Activated CD4-positive, alpha-beta memory T cell treated with anti-CD3 and anti-CD28 coated beads for 36 hours (primary cell): ENCODE results near the gene PPP4R2. TPM values are rescaled to one million over a fixed set of nuclear protein-coding genes. Genes with fewer than 3 reads are reported as not detected.
"Not testable (repeated sequence)": the region's sequence is repeated elsewhere in the genome, so short reads cannot be mapped to it uniquely, and the experiment has no call there.

Experiments used
- CTCF ChIA-PET: fragments of 350-600 bp; sonication (Branson Sonifier 250); formaldehyde crosslinking; loops from one replicate; lab custom pipeline; 2021; ENCODE audit warnings: antibody characterized with exemption, inconsistent platforms; lab: Charles Lee
- POLR2A ChIA-PET: fragments of 350-600 bp; sonication (Branson Sonifier 250); formaldehyde crosslinking; loops from one replicate; lab custom pipeline; 2021; ENCODE audit warnings: antibody characterized with exemption; lab: Charles Lee
- DNase-seq: peaks from one replicate; pipeline ENCODE4 v3.0.0-alpha.2; 2020
- H3K27ac Mint-ChIP-seq: one replicate; pipeline ENCODE4 v1.8.0; 2021; ENCODE audit warnings: mixed read lengths
- H3K27me3 Mint-ChIP-seq: one replicate; pipeline ENCODE4 v1.8.0; 2021; ENCODE audit warnings: mixed read lengths
- H3K36me3 Mint-ChIP-seq: one replicate; pipeline ENCODE4 v1.8.0; 2021; ENCODE audit warnings: mixed read lengths
- H3K4me1 Mint-ChIP-seq: one replicate; pipeline ENCODE4 v1.8.0; 2021; ENCODE audit warnings: low read depth, mixed read lengths
- H3K4me3 Mint-ChIP-seq: one replicate; pipeline ENCODE4 v1.8.0; 2021; ENCODE audit warnings: mild to moderate bottlenecking, mixed read lengths
- H3K9me3 Mint-ChIP-seq: one replicate; pipeline ENCODE4 v1.8.0; 2021; ENCODE audit warnings: mixed read lengths
- intact Hi-C: fragments of 100-400 bp; cut with micrococcal nuclease; formaldehyde crosslinking; loops from one replicate; pipeline ENCODE4 v1.15.1; 2023
- total RNA-seq, 2 experiments: library from RNA; stranded (reverse); gene quantifications; one replicate each; pipeline ENCODE4 v1.2.3, GENCODE V29; 2021

The PPP4R2 gene
- total RNA-seq, 2 experiments from 2014 or later, result 107 to 108 TPM

GRCh38 chr3:73055583-73055982, 59.0 kb downstream of the PPP4R2 start:
- ChIA-PET POLR2A (interaction anchor here (0.5 to 0.7 kb wide), 2 partner anchors 119 to 1071 kb away, joined by 3 to 4 read pairs; no protein-coding TSS in a partner anchor), CTCF (interaction anchor here (0.7 to 4.9 kb wide), 20 partner anchors 9 to 207 kb away, joined by 3 to 69 read pairs (median 6); partner anchors contain the start of genes PPP4R2 and SHQ1)
- intact Hi-C loops, result no loop called here
- no peaks in the 10 kb centered on the region for H3K9me3 Mint-ChIP-seq
- no peak overlapping the region for H3K4me3 Mint-ChIP-seq
- peaks cover 8% of the 10 kb centered on the region for H3K36me3 Mint-ChIP-seq
- DNase-seq, result no peak
- H3K4me1 Mint-ChIP-seq, result peaks cover 26% of the 10 kb centered on the region
- H3K27ac Mint-ChIP-seq, result no peak overlapping the region
- H3K27me3 Mint-ChIP-seq, result no peaks in the 10 kb centered on the region

DNA sequence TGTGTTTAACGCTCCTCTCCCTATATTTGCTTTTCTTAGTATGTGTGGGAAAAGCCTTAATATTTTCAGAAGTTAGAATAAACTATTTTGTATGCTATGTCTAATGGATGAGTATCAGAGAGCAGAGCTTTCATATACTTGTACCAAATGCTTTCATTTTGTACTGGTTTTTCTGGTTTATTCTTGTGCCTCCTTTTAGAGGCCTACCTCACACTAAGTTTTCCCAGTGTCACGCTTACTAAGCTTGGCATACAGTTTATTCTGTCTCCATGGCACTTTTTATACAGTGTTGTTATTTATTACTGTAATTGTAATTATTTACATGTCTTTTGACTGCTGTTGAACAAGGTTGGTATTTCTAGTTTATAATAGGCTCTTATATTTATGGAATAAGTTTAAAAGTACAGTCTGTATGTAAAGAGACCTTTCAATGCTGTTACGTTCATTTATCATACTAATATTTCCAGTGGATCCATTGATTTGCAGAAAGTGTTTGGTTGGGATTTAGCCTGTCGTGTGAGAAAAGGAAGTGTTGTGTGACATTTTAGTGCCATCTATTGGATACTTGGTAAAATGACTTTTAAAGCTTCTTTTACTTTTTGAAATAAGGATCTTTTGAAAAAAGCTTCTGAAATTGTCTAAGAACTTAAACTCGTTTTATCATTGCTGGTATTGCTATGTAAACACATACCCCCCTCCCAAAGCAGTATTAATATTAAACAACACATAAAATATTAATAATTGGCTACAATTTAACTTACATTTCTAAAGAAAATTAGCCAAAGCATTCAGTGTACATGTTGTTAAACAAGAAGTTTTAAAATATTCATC, 59.6 kb downstream of the PPP4R2 start:
- H3K27ac Mint-ChIP-seq, result no peak overlapping the region
- ChIA-PET POLR2A (interaction anchor here (0.5 to 1.0 kb wide), 4 partner anchors 110 to 1071 kb away, joined by 3 to 4 read pairs (median 4); no protein-coding TSS in a partner anchor), CTCF (interaction anchor here (0.6 to 4.9 kb wide), 39 partner anchors 10 to 208 kb away, joined by 3 to 69 read pairs (median 5); partner anchors contain the start of genes PPP4R2 and SHQ1)
- H3K4me1 Mint-ChIP-seq, result peaks cover 26% of the 10 kb centered on the region
- H3K27me3 Mint-ChIP-seq, result no peaks in the 10 kb centered on the region
- H3K4me3 Mint-ChIP-seq, result no peak overlapping the region
- no peak for DNase-seq
- H3K36me3 Mint-ChIP-seq, result peaks cover 7% of the 10 kb centered on the region
- intact Hi-C loops, result loop anchor here (1.0 kb wide), 2 partner anchors 59 to 117 kb away; no protein-coding TSS in a partner anchor
- no peaks in the 10 kb centered on the region for H3K9me3 Mint-ChIP-seq

DNA sequence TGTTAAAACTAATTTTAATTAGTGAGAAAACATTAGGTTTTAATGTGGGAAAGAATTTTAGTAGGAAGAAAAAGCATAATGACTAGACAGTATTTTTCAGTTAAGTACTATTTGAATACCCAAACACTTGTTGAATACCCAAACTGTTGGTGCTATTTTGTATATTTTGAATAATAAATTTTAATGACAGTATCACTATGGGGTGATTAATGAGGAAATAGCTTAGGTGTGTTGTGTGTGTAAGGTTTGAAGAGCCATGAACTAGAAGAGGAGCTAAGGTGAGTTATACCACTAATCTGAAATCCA, 60.2 kb downstream of the PPP4R2 start:
- Mint-ChIP-seq H3K9me3 (no peaks in the 10 kb centered on the region), H3K27ac (no peak overlapping the region), H3K4me1 (peaks cover 25% of the 10 kb centered on the region), H3K4me3 (no peak overlapping the region), H3K36me3 (peaks cover 10% of the 10 kb centered on the region), H3K27me3 (no peaks in the 10 kb centered on the region)
- ChIA-PET POLR2A (interaction anchor here (0.6 to 1.0 kb wide), 2 partner anchors 111 to 205 kb away, joined by 3 to 4 read pairs; no protein-coding TSS in a partner anchor), CTCF (interaction anchor here (0.6 to 4.9 kb wide), 38 partner anchors 9 to 208 kb away, joined by 3 to 69 read pairs (median 5); partner anchors contain the start of genes PPP4R2 and SHQ1)
- intact Hi-C loops, result loop anchor here (1.0 kb wide), 2 partner anchors 59 to 117 kb away; no protein-coding TSS in a partner anchor
- no peak for DNase-seq

GRCh38 chr3:73060302-73060723, 63.7 kb downstream of the PPP4R2 start:
- POLR2A ChIA-PET, result no interaction called here
- Mint-ChIP-seq H3K4me3 (no peak overlapping the region), H3K4me1 (peaks cover 17% of the 10 kb centered on the region), H3K9me3 (no peaks in the 10 kb centered on the region), H3K27ac (no peak overlapping the region), H3K36me3 (peaks cover 33% of the 10 kb centered on the region), H3K27me3 (no peaks in the 10 kb centered on the region)
- DNase-seq, result no peak
- intact Hi-C loops, result no loop called here
- CTCF ChIA-PET, result interaction anchor here (1.0 to 1.6 kb wide), 2 partner anchors 25 to 209 kb away, joined by 3 to 5 read pairs; no protein-coding TSS in a partner anchor

DNA sequence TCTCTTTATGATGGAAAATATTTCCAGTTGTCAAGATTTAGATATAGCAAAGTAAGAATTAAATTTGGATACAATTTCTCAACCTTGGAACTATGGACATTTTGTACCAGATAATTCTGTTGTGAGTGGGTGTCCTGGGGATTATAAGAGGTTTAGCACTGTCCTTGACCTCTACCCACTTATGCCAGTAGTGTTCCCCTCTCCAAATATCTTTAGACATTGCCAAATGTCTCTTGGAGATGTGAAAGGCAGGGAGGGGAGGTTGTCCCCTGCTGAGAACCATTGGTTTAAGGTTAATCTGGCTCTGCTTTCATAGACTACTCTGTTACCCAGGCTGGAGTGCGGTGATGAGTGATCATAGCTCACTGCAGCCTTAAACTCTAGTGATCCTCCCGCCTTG, 64.8 kb downstream of the PPP4R2 start, which contains the start of gene EBLN2:
TSS of gene EBLN2 (plus strand) at position 244 of the 400 bp plus-strand sequence. CDS start 423 bp downstream, outside the sequence.
- no peak for DNase-seq
- intact Hi-C loops, result no loop called here
- POLR2A ChIA-PET, result interaction anchor here (0.7 kb wide), 1 partner anchor 943 kb away, joined by 3 read pairs; no protein-coding TSS in a partner anchor
- peaks cover 39% of the 10 kb centered on the region for H3K36me3 Mint-ChIP-seq
- no peaks in the 10 kb centered on the region for H3K27me3 Mint-ChIP-seq
- peaks cover 10% of the 10 kb centered on the region for H3K4me1 Mint-ChIP-seq
- no peak within 1 kb of the TSS for H3K4me3 Mint-ChIP-seq
- H3K27ac Mint-ChIP-seq, result no peak within 1 kb of the TSS
- CTCF ChIA-PET, result no interaction called here
- H3K9me3 Mint-ChIP-seq, result no peaks in the 10 kb centered on the region

- DNase-seq, H3K4me3 Mint-ChIP-seq, H3K9me3 Mint-ChIP-seq, H3K4me1 Mint-ChIP-seq, POLR2A ChIA-PET, H3K27ac Mint-ChIP-seq, H3K27me3 Mint-ChIP-seq, intact Hi-C loops: not testable (repeated sequence)
- peaks cover 37% of the 10 kb centered on the region for H3K36me3 Mint-ChIP-seq
- CTCF ChIA-PET, result interaction anchor here (1.7 kb wide), 1 partner anchor 10 kb away, joined by 7 read pairs; no protein-coding TSS in a partner anchor
Measured at GRCh38 chr3:73066243-73066642, 69.6 kb downstream of the PPP4R2 start.

- ChIA-PET CTCF (no interaction called here), POLR2A (no interaction called here)
- DNase-seq, result no peak
- no peaks in the 10 kb centered on the region for H3K9me3 Mint-ChIP-seq
- intact Hi-C loops, result no loop called here
- no peak overlapping the region for H3K4me3 Mint-ChIP-seq
- H3K27me3 Mint-ChIP-seq, result no peaks in the 10 kb centered on the region
- peaks cover 23% of the 10 kb centered on the region for H3K36me3 Mint-ChIP-seq
- no peak overlapping the region for H3K27ac Mint-ChIP-seq
- peaks cover 28% of the 10 kb centered on the region for H3K4me1 Mint-ChIP-seq
Measured at GRCh38 chr3:73068419-73068818, 71.8 kb downstream of the PPP4R2 start.

- Mint-ChIP-seq H3K9me3 (no peaks in the 10 kb centered on the region), H3K4me1 (peaks cover 28% of the 10 kb centered on the region), H3K27ac (no peak overlapping the region), H3K27me3 (no peaks in the 10 kb centered on the region), H3K36me3 (peaks cover 22% of the 10 kb centered on the region), H3K4me3 (no peak overlapping the region)
- DNase-seq, result no peak
- ChIA-PET POLR2A (no interaction called here), CTCF (no interaction called here)
- intact Hi-C loops, result no loop called here
Measured at GRCh38 chr3:73069187-73069586, 72.6 kb downstream of the PPP4R2 start.

DNA sequence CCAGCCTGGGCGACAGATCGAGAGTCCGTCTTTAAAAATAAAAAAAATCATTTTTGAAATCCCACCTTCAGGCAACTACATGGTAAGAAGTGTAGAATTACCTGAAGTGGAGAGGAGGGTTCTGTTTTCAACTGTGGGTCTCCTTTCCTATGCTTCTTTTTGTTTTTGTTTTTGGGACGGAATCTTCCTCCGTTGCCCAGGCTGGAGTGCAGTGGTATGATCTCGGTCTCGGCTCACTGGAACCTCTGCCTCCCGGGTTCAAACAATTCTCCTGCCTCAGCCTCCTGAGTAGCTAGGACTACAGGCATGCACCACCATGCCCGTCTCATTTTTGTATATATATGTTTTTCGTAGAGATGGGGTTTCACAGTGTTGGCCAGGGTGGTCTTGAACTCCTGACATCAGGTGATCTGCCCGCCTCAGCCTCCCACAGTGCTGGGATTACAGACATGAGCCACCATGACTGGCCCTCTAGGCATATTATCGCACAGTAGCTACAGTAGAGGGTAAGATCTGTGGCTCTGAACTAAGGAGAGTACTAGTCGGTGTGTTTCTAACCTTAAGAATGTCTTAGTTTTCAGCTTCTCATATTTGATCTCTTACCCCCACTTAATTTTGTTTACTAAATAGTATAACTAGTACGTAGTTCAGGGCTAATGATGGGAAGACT, 73.3 kb downstream of the PPP4R2 start:
- Mint-ChIP-seq H3K9me3 (no peaks in the 10 kb centered on the region), H3K27ac (no peak overlapping the region), H3K27me3 (no peaks in the 10 kb centered on the region), H3K36me3 (peaks cover 15% of the 10 kb centered on the region), H3K4me1 (peaks cover 28% of the 10 kb centered on the region), H3K4me3 (no peak overlapping the region)
- no peak for DNase-seq
- intact Hi-C loops, result no loop called here
- POLR2A ChIA-PET, result no interaction called here
- CTCF ChIA-PET, result no interaction called here

- no peaks in the 10 kb centered on the region for H3K9me3 Mint-ChIP-seq
- no peak for DNase-seq
- CTCF ChIA-PET, result no interaction called here
- no peak overlapping the region for H3K27ac Mint-ChIP-seq
- no peak overlapping the region for H3K4me3 Mint-ChIP-seq
- POLR2A ChIA-PET, result interaction anchor here (0.8 kb wide), 1 partner anchor 74 kb away, joined by 3 read pairs; no protein-coding TSS in a partner anchor
- H3K4me1 Mint-ChIP-seq, result peaks cover 28% of the 10 kb centered on the region
- intact Hi-C loops, result no loop called here
- peaks cover 7% of the 10 kb centered on the region for H3K36me3 Mint-ChIP-seq
- no peaks in the 10 kb centered on the region for H3K27me3 Mint-ChIP-seq
Measured at GRCh38 chr3:73070675-73071575, 74.3 kb downstream of the PPP4R2 start.

- Mint-ChIP-seq H3K27me3 (no peaks in the 10 kb centered on the region), H3K9me3 (no peaks in the 10 kb centered on the region), H3K4me3 (no peak overlapping the region), H3K27ac (no peak overlapping the region), H3K4me1 (peaks cover 28% of the 10 kb centered on the region), H3K36me3 (peaks cover 3% of the 10 kb centered on the region)
- DNase-seq, result no peak
- ChIA-PET POLR2A (no interaction called here), CTCF (interaction anchor here (2.0 kb wide), 1 partner anchor 221 kb away, joined by 6 read pairs; no protein-coding TSS in a partner anchor)
- intact Hi-C loops, result no loop called here
Measured at GRCh38 chr3:73071952-73072351, 75.3 kb downstream of the PPP4R2 start.
